ENCODE data around the gene TMEM132D.

Gene TMEM132D

GRCh38 chr12:129873833-129874208 is 30.0 kb downstream of the TMEM132D start:
- no peak overlapping the region for H3K4me3 ChIP-seq (ENCODE audit: low read depth in 1 of 5, low read length in 5 of 5)
- H3K27ac ChIP-seq (ENCODE audit: low read depth, low read length) = no peak overlapping the region
- no peak overlapping the region for H3K9ac ChIP-seq (ENCODE audit: low read length in 5 of 5)
- H3K36me3 ChIP-seq (ENCODE audit: control insufficient read depth in 5 of 5, insufficient read depth in 5 of 5, low read length in 5 of 5) = no peaks in the 10 kb centered on the region
- peaks cover 0 to 5% (median 0%) of the 10 kb centered on the region in 5 donors for H3K9me3 ChIP-seq (ENCODE audit: control insufficient read depth in 5 of 5, low read length in 5 of 5)
- no peaks in the 10 kb centered on the region for H3K4me1 ChIP-seq (ENCODE audit: control insufficient read depth in 5 of 5, insufficient read depth in 5 of 5, low read length in 5 of 5)
- H3K27me3 ChIP-seq (ENCODE audit: control insufficient read depth in 5 of 5, insufficient read depth in 4 of 5, low read length in 5 of 5) = peaks cover 0 to 2% (median 0%) of the 10 kb centered on the region in 5 donors

DNA sequence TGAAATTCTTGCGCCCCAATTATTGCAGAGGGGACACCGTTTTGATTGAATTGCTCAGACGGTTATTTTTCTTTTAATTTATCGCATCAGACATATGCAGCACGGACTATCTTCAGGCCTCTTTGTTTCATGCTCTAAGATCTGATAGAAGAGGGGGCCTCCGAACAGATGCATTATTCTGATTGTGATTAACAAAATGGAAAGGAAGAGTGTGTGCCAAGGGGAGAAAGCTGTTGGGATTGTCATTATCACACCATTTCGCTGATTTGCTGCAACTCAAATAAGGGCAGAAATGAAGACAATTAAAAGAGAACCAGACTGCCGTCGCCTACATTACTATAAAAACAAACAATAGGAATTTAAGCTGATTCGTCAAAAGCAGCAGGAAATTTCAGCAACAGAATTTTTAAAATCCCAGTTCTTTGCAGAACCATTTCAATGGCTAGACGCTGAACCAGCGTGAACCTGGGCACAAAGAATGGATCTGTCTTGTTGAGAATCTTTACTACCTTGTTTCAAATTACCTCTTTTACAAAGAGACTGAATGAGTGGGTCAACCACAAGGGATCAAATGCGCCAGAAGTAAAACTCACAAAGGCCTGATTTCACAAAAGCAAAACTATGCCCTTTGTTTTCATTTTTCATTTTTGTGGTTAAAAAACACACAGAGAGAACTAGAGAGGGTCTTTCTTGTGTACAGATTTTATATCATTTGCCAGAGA is 30.6 kb downstream of the TMEM132D start:
- Histone ChIP-seq H3K4me3 (ENCODE audit: low read depth in 1 of 5, low read length in 5 of 5) (no peak overlapping the region), H3K36me3 (ENCODE audit: control insufficient read depth in 5 of 5, insufficient read depth in 5 of 5, low read length in 5 of 5) (no peaks in the 10 kb centered on the region), H3K4me1 (ENCODE audit: control insufficient read depth in 5 of 5, insufficient read depth in 5 of 5, low read length in 5 of 5) (no peaks in the 10 kb centered on the region), H3K9me3 (ENCODE audit: control insufficient read depth in 5 of 5, low read length in 5 of 5) (peaks cover 0 to 5% (median 0%) of the 10 kb centered on the region in 5 donors), H3K9ac (ENCODE audit: low read length in 5 of 5) (no peak overlapping the region), H3K27me3 (ENCODE audit: control insufficient read depth in 5 of 5, insufficient read depth in 4 of 5, low read length in 5 of 5) (peaks cover 0 to 2% (median 0%) of the 10 kb centered on the region in 5 donors), H3K27ac (ENCODE audit: low read depth, low read length) (no peak overlapping the region)

DNA sequence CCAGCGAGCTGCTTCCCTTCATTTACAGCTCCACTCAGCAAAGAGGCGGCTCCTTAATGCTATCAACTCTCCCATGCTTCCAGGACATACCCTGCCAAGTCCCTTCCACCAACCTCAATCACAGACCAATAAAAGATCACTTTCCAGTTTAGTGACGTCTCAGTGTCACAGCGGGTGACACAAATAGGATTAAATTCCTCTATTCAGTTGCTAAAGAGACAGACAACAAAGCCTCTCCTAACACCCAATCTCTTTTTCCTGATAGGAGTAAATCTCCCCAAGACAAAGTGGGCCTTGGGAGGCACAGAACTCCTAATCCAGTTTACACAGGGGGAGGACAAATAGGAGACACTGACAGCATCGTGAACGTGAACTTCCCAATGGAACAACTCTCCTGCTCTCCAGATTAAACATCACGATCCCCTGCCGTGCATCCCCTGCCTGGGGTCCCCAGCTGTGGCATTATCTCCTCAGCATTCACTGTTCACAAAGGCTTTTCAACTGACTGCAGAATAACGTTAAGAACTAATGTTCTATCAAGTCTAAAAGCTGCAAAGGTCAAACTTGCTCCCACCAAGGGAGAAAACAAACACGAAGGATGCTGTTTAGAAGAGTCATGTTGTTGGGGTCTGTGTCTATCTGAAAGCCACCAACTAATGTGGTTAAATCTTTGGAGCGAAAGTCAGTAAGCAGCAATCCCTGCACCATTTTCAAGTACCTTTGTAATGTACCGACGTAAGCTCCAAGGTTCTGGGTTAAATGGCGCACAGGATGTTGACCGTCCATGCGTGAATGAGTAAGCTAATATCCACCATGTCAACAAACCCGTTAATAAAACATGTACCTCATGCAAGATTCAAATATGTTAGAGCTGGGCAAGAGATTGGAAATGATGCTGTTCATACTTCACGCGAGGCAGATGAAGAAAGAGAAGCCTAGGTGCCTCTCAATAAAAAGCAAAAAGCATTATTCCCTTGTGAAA is 31.5 kb downstream of the TMEM132D start:
- Histone ChIP-seq H3K9me3 (ENCODE audit: control insufficient read depth in 5 of 5, low read length in 5 of 5) (peaks cover 0 to 5% (median 0%) of the 10 kb centered on the region in 5 donors), H3K36me3 (ENCODE audit: control insufficient read depth in 5 of 5, insufficient read depth in 5 of 5, low read length in 5 of 5) (no peaks in the 10 kb centered on the region), H3K4me1 (ENCODE audit: control insufficient read depth in 5 of 5, insufficient read depth in 5 of 5, low read length in 5 of 5) (no peaks in the 10 kb centered on the region), H3K4me3 (ENCODE audit: low read depth in 1 of 5, low read length in 5 of 5) (no peak overlapping the region), H3K27me3 (ENCODE audit: control insufficient read depth in 5 of 5, insufficient read depth in 4 of 5, low read length in 5 of 5) (peaks cover 0 to 2% (median 0%) of the 10 kb centered on the region in 5 donors), H3K27ac (ENCODE audit: low read depth, low read length) (no peak overlapping the region), H3K9ac (ENCODE audit: low read length in 5 of 5) (no peak overlapping the region)

DNA sequence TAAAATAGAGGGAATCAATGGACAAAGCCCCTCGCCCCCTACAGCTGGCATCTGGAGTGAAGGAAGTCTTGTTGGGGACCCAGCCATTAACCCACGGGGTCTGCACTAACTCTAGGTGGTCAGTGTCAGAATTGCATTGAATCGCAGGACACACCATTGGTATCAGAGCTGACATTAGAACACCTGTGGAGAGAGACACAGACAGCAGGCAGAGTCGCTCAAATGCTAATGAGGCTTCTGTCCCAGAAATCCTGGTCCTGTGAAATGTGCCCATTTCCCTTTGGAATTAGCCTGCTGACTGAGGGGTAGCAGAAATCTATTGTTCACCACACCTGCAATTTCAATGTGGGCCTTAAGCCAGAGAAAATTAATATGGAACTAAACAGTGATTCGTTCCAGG is 33.0 kb downstream of the TMEM132D start:
- no peak overlapping the region for H3K9ac ChIP-seq (ENCODE audit: low read length in 5 of 5)
- H3K4me3 ChIP-seq (ENCODE audit: low read depth in 1 of 5, low read length in 5 of 5) = no peak overlapping the region
- peaks cover 0 to 2% (median 0%) of the 10 kb centered on the region in 5 donors for H3K9me3 ChIP-seq (ENCODE audit: control insufficient read depth in 5 of 5, low read length in 5 of 5)
- peaks cover 0 to 2% (median 0%) of the 10 kb centered on the region in 5 donors for H3K27me3 ChIP-seq (ENCODE audit: control insufficient read depth in 5 of 5, insufficient read depth in 4 of 5, low read length in 5 of 5)
- no peaks in the 10 kb centered on the region for H3K36me3 ChIP-seq (ENCODE audit: control insufficient read depth in 5 of 5, insufficient read depth in 5 of 5, low read length in 5 of 5)
- H3K27ac ChIP-seq (ENCODE audit: low read depth, low read length) = no peak overlapping the region
- no peaks in the 10 kb centered on the region for H3K4me1 ChIP-seq (ENCODE audit: control insufficient read depth in 5 of 5, insufficient read depth in 5 of 5, low read length in 5 of 5)

DNA sequence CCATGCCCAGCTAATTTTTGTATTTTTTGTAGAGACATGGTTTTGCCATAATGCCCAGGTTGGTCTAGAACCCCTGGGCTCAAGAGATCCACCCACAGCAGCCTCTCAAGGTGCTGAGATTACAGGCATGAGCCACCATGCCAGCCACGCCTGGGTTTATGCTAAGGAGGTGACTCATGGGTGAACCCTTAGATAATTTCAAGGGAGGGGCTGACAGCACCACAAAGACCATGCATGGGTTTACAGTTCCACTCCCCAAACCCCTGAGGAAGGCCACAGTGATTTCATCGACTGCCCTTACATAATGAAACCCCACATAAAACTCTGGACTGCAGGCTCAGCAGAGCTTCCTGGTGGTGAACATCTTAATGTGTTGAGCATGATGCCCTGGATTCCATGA is 33.7 kb downstream of the TMEM132D start:
- H3K9ac ChIP-seq (ENCODE audit: low read length in 5 of 5) = no peak overlapping the region
- peaks cover 0 to 6% (median 0%) of the 10 kb centered on the region in 5 donors for H3K9me3 ChIP-seq (ENCODE audit: control insufficient read depth in 5 of 5, low read length in 5 of 5)
- H3K27ac ChIP-seq (ENCODE audit: low read depth, low read length) = no peak overlapping the region
- no peaks in the 10 kb centered on the region for H3K4me1 ChIP-seq (ENCODE audit: control insufficient read depth in 5 of 5, insufficient read depth in 5 of 5, low read length in 5 of 5)
- H3K27me3 ChIP-seq (ENCODE audit: control insufficient read depth in 5 of 5, insufficient read depth in 4 of 5, low read length in 5 of 5) = no peaks in the 10 kb centered on the region
- H3K4me3 ChIP-seq (ENCODE audit: low read depth in 1 of 5, low read length in 5 of 5) = no peak overlapping the region
- no peaks in the 10 kb centered on the region for H3K36me3 ChIP-seq (ENCODE audit: control insufficient read depth in 5 of 5, insufficient read depth in 5 of 5, low read length in 5 of 5)

DNA sequence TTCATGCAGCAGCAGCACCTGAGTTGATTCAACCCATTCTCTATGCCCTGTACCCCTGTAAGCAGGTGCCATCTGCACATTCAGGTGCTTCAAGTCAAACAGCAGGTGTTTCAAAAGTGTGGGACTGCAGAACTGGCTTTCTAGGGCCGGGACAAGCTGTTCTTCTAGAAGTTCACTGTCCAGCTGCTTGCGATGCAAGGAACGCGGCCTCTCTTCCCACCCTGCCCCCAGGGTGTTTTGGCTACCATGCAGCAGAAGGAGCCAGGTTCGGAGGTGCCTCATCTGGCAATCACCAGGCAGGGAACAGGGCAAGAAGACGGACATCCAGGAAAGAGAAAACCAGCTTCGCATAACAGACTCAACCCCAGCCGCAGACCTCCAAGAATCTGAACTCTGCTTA is 35.2 kb downstream of the TMEM132D start:
- Histone ChIP-seq H3K4me1 (ENCODE audit: control insufficient read depth in 5 of 5, insufficient read depth in 5 of 5, low read length in 5 of 5) (no peaks in the 10 kb centered on the region), H3K27ac (ENCODE audit: low read depth, low read length) (no peak overlapping the region), H3K36me3 (ENCODE audit: control insufficient read depth in 5 of 5, insufficient read depth in 5 of 5, low read length in 5 of 5) (no peaks in the 10 kb centered on the region), H3K4me3 (ENCODE audit: low read depth in 1 of 5, low read length in 5 of 5) (no peak overlapping the region), H3K9me3 (ENCODE audit: control insufficient read depth in 5 of 5, low read length in 5 of 5) (peaks cover 0 to 12% (median 5%) of the 10 kb centered on the region in 5 donors), H3K27me3 (ENCODE audit: control insufficient read depth in 5 of 5, insufficient read depth in 4 of 5, low read length in 5 of 5) (no peaks in the 10 kb centered on the region), H3K9ac (ENCODE audit: low read length in 5 of 5) (no peak overlapping the region)

- Histone ChIP-seq H3K4me1 (ENCODE audit: control insufficient read depth in 5 of 5, insufficient read depth in 5 of 5, low read length in 5 of 5) (no peaks in the 10 kb centered on the region), H3K9me3 (ENCODE audit: control insufficient read depth in 5 of 5, low read length in 5 of 5) (peaks cover 0 to 12% (median 5%) of the 10 kb centered on the region in 5 donors), H3K27ac (ENCODE audit: low read depth, low read length) (no peak overlapping the region), H3K9ac (ENCODE audit: low read length in 5 of 5) (no peak overlapping the region), H3K27me3 (ENCODE audit: control insufficient read depth in 5 of 5, insufficient read depth in 4 of 5, low read length in 5 of 5) (no peaks in the 10 kb centered on the region), H3K4me3 (ENCODE audit: low read depth in 1 of 5, low read length in 5 of 5) (no peak overlapping the region), H3K36me3 (ENCODE audit: control insufficient read depth in 5 of 5, insufficient read depth in 5 of 5, low read length in 5 of 5) (no peaks in the 10 kb centered on the region)
Observed at GRCh38 chr12:129863938-129864337, 39.9 kb downstream of the TMEM132D start.

- Histone ChIP-seq H3K9me3 (ENCODE audit: control insufficient read depth in 5 of 5, low read length in 5 of 5) (peaks cover 0 to 9% (median 5%) of the 10 kb centered on the region in 5 donors), H3K27ac (ENCODE audit: low read depth, low read length) (no peak overlapping the region)
Observed at GRCh38 chr12:129862561-129863175, 41.2 kb downstream of the TMEM132D start.

DNA sequence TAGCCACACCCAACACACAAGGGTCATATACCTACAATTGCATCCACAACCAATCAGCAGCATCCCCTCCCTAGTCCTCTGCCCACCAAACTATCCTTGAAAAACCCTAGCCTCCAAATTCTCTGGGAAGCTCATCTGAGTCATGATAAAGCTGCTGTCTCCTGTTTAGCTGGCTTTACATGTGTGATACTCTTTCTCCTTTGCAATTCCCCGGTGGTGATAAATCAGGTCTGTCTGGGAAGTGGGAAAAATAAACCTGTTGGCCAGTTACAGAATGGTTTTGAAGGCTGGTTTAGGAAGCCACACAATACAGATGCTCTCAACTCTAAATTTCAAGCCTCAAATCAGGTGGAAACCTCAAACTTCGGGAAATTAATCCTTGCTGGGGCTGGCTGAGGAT is 41.9 kb downstream of the TMEM132D start:
- Histone ChIP-seq H3K27me3 (ENCODE audit: control insufficient read depth in 5 of 5, insufficient read depth in 4 of 5, low read length in 5 of 5) (no peaks in the 10 kb centered on the region), H3K9me3 (ENCODE audit: control insufficient read depth in 5 of 5, low read length in 5 of 5) (peaks cover 0 to 9% (median 5%) of the 10 kb centered on the region in 5 donors), H3K36me3 (ENCODE audit: control insufficient read depth in 5 of 5, insufficient read depth in 5 of 5, low read length in 5 of 5) (no peaks in the 10 kb centered on the region), H3K4me3 (ENCODE audit: low read depth in 1 of 5, low read length in 5 of 5) (no peak overlapping the region), H3K9ac (ENCODE audit: low read length in 5 of 5) (no peak overlapping the region), H3K27ac (ENCODE audit: low read depth, low read length) (no peak overlapping the region), H3K4me1 (ENCODE audit: control insufficient read depth in 5 of 5, insufficient read depth in 5 of 5, low read length in 5 of 5) (no peaks in the 10 kb centered on the region)

More at GRCh38 chr12:129862561-129863175, 41.2 kb downstream of the TMEM132D start:
- Histone ChIP-seq H3K4me3 (ENCODE audit: low read depth in 1 of 5, low read length in 5 of 5) (no peak overlapping the region), H3K36me3 (ENCODE audit: control insufficient read depth in 5 of 5, insufficient read depth in 5 of 5, low read length in 5 of 5) (no peaks in the 10 kb centered on the region), H3K9ac (ENCODE audit: low read length in 5 of 5) (no peak overlapping the region), H3K4me1 (ENCODE audit: control insufficient read depth in 5 of 5, insufficient read depth in 5 of 5, low read length in 5 of 5) (no peaks in the 10 kb centered on the region), H3K27me3 (ENCODE audit: control insufficient read depth in 5 of 5, insufficient read depth in 4 of 5, low read length in 5 of 5) (no peaks in the 10 kb centered on the region)
